Karpas-422 (cell line): ENCODE data around the gene CDKAL1. TPM values are rescaled to one million over a fixed set of nuclear protein-coding genes. Genes with fewer than 3 reads are reported as not detected.

ENCODE experiments used
- DNase-seq: peaks from one replicate; pipeline ENCODE4 v3.0.0-alpha.2; 2015
- H2AFZ ChIP-seq: fragments of 200-600 bp; sonication (generic); 2 replicates; pipeline ENCODE4 v1.6.1; 2014; ENCODE audit warnings: antibody characterized with exemption, low read length, mixed read lengths
- H3K27ac ChIP-seq: fragments of 200-600 bp; sonication (generic); 2 replicates; pipeline ENCODE4 v1.5.1; 2014; ENCODE audit warnings: mild to moderate bottlenecking, low read length, moderate library complexity
- H3K27me3 ChIP-seq: fragments of 200-600 bp; sonication (generic); 2 replicates; pipeline ENCODE4 v1.6.1; 2014; ENCODE audit warnings: low read length, mixed read lengths
- H3K36me3 ChIP-seq: fragments of 200-600 bp; sonication (generic); 2 replicates; pipeline ENCODE4 v1.6.1; 2014; ENCODE audit warnings: low read length, mixed read lengths; ENCODE audit not compliant: insufficient read depth
- H3K4me1 ChIP-seq: fragments of 200-600 bp; sonication (generic); 2 replicates; pipeline ENCODE4 v1.6.1; 2014; ENCODE audit warnings: mild to moderate bottlenecking, low read length, mixed read lengths
- H3K4me2 ChIP-seq: fragments of 200-600 bp; sonication (generic); 2 replicates; pipeline ENCODE4 v1.6.1; 2014; ENCODE audit warnings: low read length, low read depth, mild to moderate bottlenecking; ENCODE audit not compliant: poor library complexity, severe bottlenecking
- H3K4me3 ChIP-seq: fragments of 200-600 bp; sonication (generic); 2 replicates; pipeline ENCODE4 v1.5.1; 2014; ENCODE audit warnings: mild to moderate bottlenecking, antibody characterized with exemption, low read length, mixed read lengths
- H3K79me2 ChIP-seq: fragments of 200-600 bp; sonication (generic); 2 replicates; pipeline ENCODE4 v1.6.1; 2014; ENCODE audit warnings: mild to moderate bottlenecking, low read length, mixed read lengths
- H3K9ac ChIP-seq: fragments of 200-600 bp; sonication (generic); 2 replicates; pipeline ENCODE4 v1.6.0; 2014; ENCODE audit warnings: low read length
- H3K9me2 ChIP-seq: fragments of 200-600 bp; sonication (generic), shearing (Covaris generic); replicated peaks from 2 replicates; pipeline ENCODE4 v1.6.0; 2014; ENCODE audit warnings: mild to moderate bottlenecking, low read length, moderate library complexity; ENCODE audit not compliant: insufficient read depth
- H3K9me3 ChIP-seq: fragments of 300-700, 200-600 bp; sonication (generic); 2 replicates; pipeline ENCODE4 v1.6.1; 2014; ENCODE audit warnings: low read length, mixed read lengths
- H4K20me1 ChIP-seq: fragments of 200-600 bp; sonication (generic); 2 replicates; pipeline ENCODE4 v1.6.1; 2014; ENCODE audit warnings: mild to moderate bottlenecking, antibody characterized with exemption, low read length, low read depth; ENCODE audit not compliant: insufficient read depth
- total RNA-seq: library from RNA; depleted of rRNA; stranded (reverse); fragments of >200 nt; shearing (Covaris generic); gene quantifications from 2 replicates; pipeline ENCODE4 v1.2.3, GENCODE V29; 2014; ENCODE audit warnings: low replicate concordance

The CDKAL1 gene
- total RNA-seq, 1 experiment from 2014 or later: 23.7 TPM

GRCh38 chr6:20572288-20572687 lies 38.0 kb downstream of the CDKAL1 start:
- Histone ChIP-seq H3K4me1 (no peaks in the 10 kb centered on the region), H3K4me3 (no peak overlapping the region), H4K20me1 (no peaks in the 10 kb centered on the region), H3K79me2 (peaks cover 65% of the 10 kb centered on the region), H3K27me3 (no peaks in the 10 kb centered on the region), H3K9me3 (no peaks in the 10 kb centered on the region), H3K9me2 (no peaks in the 10 kb centered on the region), H3K4me2 (no peak overlapping the region), H2AFZ (no peak overlapping the region), H3K36me3 (peaks cover 4% of the 10 kb centered on the region; the same call in 1 of the 2 replicates), H3K27ac (no peak overlapping the region), H3K9ac (no peak overlapping the region)
- no peak for DNase-seq

GRCh38 chr6:20572940-20573339 lies 38.7 kb downstream of the CDKAL1 start:
- Histone ChIP-seq H3K9me3 (no peaks in the 10 kb centered on the region), H3K79me2 (peaks cover 64% of the 10 kb centered on the region), H3K4me2 (no peak overlapping the region), H3K36me3 (peaks cover 3% of the 10 kb centered on the region; the same call in 1 of the 2 replicates), H2AFZ (no peak overlapping the region), H3K27ac (no peak overlapping the region), H3K27me3 (no peaks in the 10 kb centered on the region), H3K9ac (no peak overlapping the region), H3K9me2 (no peaks in the 10 kb centered on the region), H4K20me1 (no peaks in the 10 kb centered on the region), H3K4me1 (no peaks in the 10 kb centered on the region), H3K4me3 (no peak overlapping the region)
- no peak for DNase-seq

GRCh38 chr6:20574355-20574754 lies 40.1 kb downstream of the CDKAL1 start:
- H2AFZ ChIP-seq: no peak overlapping the region
- peaks cover 3% of the 10 kb centered on the region; the same call in 1 of the 2 replicates for H3K36me3 ChIP-seq
- H3K4me2 ChIP-seq: no peak overlapping the region
- peaks cover 57% of the 10 kb centered on the region for H3K79me2 ChIP-seq
- no peak overlapping the region for H3K9ac ChIP-seq
- H3K4me1 ChIP-seq: no peaks in the 10 kb centered on the region
- H3K9me3 ChIP-seq: no peaks in the 10 kb centered on the region
- no peak for DNase-seq
- H3K4me3 ChIP-seq: no peak overlapping the region
- H3K27ac ChIP-seq: no peak overlapping the region
- H3K27me3 ChIP-seq: no peaks in the 10 kb centered on the region
- H4K20me1 ChIP-seq: no peaks in the 10 kb centered on the region
- H3K9me2 ChIP-seq: no peaks in the 10 kb centered on the region

GRCh38 chr6:20575125-20575524 lies 40.9 kb downstream of the CDKAL1 start:
- H3K27me3 ChIP-seq: no peaks in the 10 kb centered on the region
- no peak overlapping the region for H2AFZ ChIP-seq

GRCh38 chr6:20575704-20576451 lies 41.6 kb downstream of the CDKAL1 start:
- Histone ChIP-seq H3K4me1 (no peaks in the 10 kb centered on the region), H3K4me2 (no peak overlapping the region), H3K9ac (no peak overlapping the region), H3K4me3 (no peak overlapping the region), H3K27ac (no peak overlapping the region), H2AFZ (no peak overlapping the region), H4K20me1 (no peaks in the 10 kb centered on the region), H3K9me2 (no peaks in the 10 kb centered on the region), H3K27me3 (no peaks in the 10 kb centered on the region), H3K79me2 (peaks cover 53% of the 10 kb centered on the region), H3K9me3 (no peaks in the 10 kb centered on the region), H3K36me3 (peaks cover 3% of the 10 kb centered on the region; the same call in 1 of the 2 replicates)
- DNase-seq: no peak

More at GRCh38 chr6:20575125-20575524, 40.9 kb downstream of the CDKAL1 start:
- Histone ChIP-seq H3K4me1 (no peaks in the 10 kb centered on the region), H3K9ac (no peak overlapping the region), H3K9me3 (no peaks in the 10 kb centered on the region), H3K36me3 (peaks cover 3% of the 10 kb centered on the region; the same call in 1 of the 2 replicates), H3K4me3 (no peak overlapping the region), H4K20me1 (no peaks in the 10 kb centered on the region), H3K4me2 (no peak overlapping the region), H3K27ac (no peak overlapping the region), H3K79me2 (peaks cover 58% of the 10 kb centered on the region), H3K9me2 (no peaks in the 10 kb centered on the region)
- DNase-seq: no peak

GRCh38 chr6:20577173-20577688 lies 43.0 kb downstream of the CDKAL1 start:
- H3K9ac ChIP-seq: no peak overlapping the region
- H3K79me2 ChIP-seq: peaks cover 52% of the 10 kb centered on the region

GRCh38 chr6:20581070-20581469 lies 46.8 kb downstream of the CDKAL1 start:
- no peaks in the 10 kb centered on the region for H3K9me3 ChIP-seq
- no peak overlapping the region for H3K4me2 ChIP-seq
- no peak overlapping the region for H3K9ac ChIP-seq
- peaks cover 2% of the 10 kb centered on the region; the same call in 1 of the 2 replicates for H3K36me3 ChIP-seq
- H3K27ac ChIP-seq: no peak overlapping the region
- H3K9me2 ChIP-seq: no peaks in the 10 kb centered on the region
- peaks cover 14% of the 10 kb centered on the region for H3K4me1 ChIP-seq
- no peaks in the 10 kb centered on the region for H4K20me1 ChIP-seq
- H2AFZ ChIP-seq: no peak overlapping the region
- H3K79me2 ChIP-seq: peaks cover 42% of the 10 kb centered on the region
- no peaks in the 10 kb centered on the region for H3K27me3 ChIP-seq
- no peak overlapping the region for H3K4me3 ChIP-seq
- no peak for DNase-seq

More at GRCh38 chr6:20577173-20577688, 43.0 kb downstream of the CDKAL1 start:
- Histone ChIP-seq H3K9me3 (no peaks in the 10 kb centered on the region), H4K20me1 (no peaks in the 10 kb centered on the region), H3K36me3 (peaks cover 3% of the 10 kb centered on the region; the same call in 1 of the 2 replicates), H3K27ac (no peak overlapping the region), H3K4me1 (no peaks in the 10 kb centered on the region), H3K9me2 (no peaks in the 10 kb centered on the region), H3K27me3 (no peaks in the 10 kb centered on the region), H2AFZ (no peak overlapping the region), H3K4me2 (no peak overlapping the region), H3K4me3 (no peak overlapping the region)
- no peak for DNase-seq

- Histone ChIP-seq H3K9me2 (no peaks in the 10 kb centered on the region), H3K9ac (no peak overlapping the region), H3K79me2 (peaks cover 37% of the 10 kb centered on the region), H3K4me2 (no peak overlapping the region), H3K36me3 (no peaks in the 10 kb centered on the region), H3K27ac (no peak overlapping the region), H3K9me3 (no peaks in the 10 kb centered on the region), H3K4me3 (no peak overlapping the region), H3K4me1 (peaks cover 14% of the 10 kb centered on the region), H3K27me3 (no peaks in the 10 kb centered on the region), H2AFZ (no peak overlapping the region), H4K20me1 (no peaks in the 10 kb centered on the region)
- no peak for DNase-seq
Measured at GRCh38 chr6:20582586-20583443, 48.6 kb downstream of the CDKAL1 start.
